D721Med (cell line): ENCODE results near the gene KICS2.

Source experiments
- DNase-seq: peaks from one replicate; pipeline ENCODE4 v3.0.0; 2011; ENCODE audit warnings: low spot score; ENCODE audit not compliant: insufficient read length
- FAIRE-seq: peaks from 2 replicates; lab custom pipeline; 2011; peaks lifted over from hg19 to GRCh38; lab: Jason Lieb, UNC
- TF ChIP-seq, protein P1 (sequence below): IDR thresholded peaks from 2 replicates; pipeline ENCODE4 v1.5.1; 2012; ENCODE audit warnings: mild to moderate bottlenecking, control low read depth; ENCODE audit not compliant: insufficient read depth; ENCODE audit errors: missing control alignments

The KICS2 gene

DNA sequence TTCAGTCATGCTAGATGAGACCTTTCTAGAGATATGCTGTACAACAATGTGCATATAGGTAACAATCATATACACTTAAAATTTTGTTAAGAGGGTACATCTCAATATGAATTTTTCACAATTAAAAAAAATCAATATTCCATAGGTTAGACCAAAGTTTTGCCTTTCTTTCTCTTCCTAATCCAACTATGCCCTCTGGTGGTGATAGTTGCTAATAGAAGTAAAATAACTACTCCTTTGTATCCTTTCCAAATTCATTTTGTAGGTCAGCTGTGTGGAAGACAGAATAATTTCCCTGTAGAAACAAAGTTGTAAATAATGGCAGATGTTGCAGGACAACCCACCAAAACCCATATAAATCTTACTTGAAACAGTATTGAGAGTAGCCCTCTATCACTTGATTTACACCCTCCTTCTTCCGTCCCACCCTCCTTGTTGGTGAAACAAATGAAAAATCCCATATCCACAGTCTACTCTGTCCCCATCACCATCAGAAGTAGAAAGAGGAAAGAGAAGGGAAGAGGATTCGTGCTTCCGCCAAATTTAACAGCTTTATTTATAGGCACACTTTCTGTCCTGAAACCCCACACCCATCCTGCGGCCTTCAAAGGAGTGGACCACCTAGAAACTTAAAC lies 34.2 kb upstream of the KICS2 start:
- DNase-seq (no peak), FAIRE-seq (peak; percentile 96)
- TF ChIP-seq, protein P1, sequence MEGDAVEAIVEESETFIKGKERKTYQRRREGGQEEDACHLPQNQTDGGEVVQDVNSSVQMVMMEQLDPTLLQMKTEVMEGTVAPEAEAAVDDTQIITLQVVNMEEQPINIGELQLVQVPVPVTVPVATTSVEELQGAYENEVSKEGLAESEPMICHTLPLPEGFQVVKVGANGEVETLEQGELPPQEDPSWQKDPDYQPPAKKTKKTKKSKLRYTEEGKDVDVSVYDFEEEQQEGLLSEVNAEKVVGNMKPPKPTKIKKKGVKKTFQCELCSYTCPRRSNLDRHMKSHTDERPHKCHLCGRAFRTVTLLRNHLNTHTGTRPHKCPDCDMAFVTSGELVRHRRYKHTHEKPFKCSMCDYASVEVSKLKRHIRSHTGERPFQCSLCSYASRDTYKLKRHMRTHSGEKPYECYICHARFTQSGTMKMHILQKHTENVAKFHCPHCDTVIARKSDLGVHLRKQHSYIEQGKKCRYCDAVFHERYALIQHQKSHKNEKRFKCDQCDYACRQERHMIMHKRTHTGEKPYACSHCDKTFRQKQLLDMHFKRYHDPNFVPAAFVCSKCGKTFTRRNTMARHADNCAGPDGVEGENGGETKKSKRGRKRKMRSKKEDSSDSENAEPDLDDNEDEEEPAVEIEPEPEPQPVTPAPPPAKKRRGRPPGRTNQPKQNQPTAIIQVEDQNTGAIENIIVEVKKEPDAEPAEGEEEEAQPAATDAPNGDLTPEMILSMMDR, result peak; percentile 77

DNA sequence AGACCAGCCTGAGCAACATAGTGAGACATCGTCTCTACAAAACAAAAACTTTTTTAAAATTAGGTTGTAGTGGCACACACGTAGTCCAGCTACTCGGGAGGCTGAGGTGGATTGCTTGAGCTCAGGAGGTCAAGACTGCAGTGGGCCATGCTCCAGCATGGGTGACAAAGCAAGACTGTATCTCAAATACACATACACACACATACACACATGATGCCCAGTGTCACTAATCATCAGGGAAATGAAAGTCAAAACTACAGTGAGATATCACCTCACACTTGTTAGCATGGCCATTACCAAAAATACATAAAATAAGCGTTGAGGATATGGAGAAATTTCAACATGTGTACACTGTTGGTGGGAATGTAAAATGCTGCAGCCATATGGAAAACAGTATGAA lies 33.2 kb upstream of the KICS2 start:
- FAIRE-seq (no peak), DNase-seq (no peak)
- TF ChIP-seq, protein P1, result no peak

DNA sequence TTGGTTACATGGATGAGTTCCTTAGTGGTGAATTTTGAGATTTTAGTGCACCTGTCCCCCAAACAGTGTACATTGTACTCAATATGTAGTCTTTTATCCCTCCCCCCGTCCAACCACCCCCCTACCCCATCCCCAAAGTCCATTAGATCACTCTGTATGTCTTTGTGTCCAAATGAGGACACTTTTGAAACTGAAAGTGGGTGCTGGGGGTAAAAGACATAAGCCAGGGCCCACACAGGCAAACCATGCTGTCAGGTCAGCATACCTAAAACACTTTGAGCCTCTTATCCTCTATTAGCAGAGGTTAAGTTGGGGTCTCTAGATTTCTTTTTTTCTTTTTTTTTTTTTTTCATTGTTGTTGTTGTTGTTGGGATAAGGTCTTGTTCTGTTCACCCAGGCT lies 31.3 kb upstream of the KICS2 start:
- TF ChIP-seq, protein P1, result no peak
- DNase-seq, result no peak
- no peak for FAIRE-seq

DNA sequence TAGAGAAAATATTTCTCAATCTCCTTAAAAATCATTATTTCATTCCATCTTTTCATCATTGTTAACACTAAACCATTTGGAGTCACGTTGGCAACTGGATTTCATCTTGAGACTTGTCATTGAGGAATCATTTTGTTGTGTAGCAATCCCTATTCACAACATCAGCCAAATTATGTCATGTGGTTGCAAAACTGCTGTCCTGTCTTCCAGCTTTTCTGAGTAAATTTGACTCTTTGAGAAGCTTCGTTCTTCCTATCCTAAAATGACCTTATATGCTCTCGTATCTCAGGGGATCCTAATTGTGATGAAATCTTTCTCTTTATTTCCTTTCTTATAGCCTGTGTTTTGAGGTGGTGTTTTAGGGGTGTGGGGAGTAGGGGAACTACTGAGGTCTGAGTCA lies 30.6 kb upstream of the KICS2 start:
- no peak for DNase-seq
- no peak for FAIRE-seq
- TF ChIP-seq, protein P1, result no peak

DNA sequence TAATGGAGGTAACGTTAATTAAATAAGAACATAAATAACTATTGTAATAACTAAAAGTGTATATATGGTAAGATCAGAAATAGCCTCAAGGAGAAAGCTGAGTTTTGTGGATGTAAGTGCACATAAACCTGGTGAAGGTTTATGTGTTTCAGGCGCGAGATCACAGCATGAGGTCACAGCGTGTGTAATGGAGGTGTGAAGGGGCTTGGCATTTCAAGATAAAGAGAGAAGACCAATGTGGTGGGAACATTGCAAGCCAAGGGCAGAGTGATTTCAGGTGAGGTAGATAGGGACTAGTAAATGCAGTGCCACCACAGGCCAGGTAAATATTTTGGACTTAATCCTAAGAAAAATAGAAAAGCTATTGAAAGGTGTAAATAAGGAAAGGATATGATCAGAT lies 21.7 kb upstream of the KICS2 start:
- DNase-seq, result no peak
- TF ChIP-seq, protein P1, result no peak
- FAIRE-seq, result no peak

DNA sequence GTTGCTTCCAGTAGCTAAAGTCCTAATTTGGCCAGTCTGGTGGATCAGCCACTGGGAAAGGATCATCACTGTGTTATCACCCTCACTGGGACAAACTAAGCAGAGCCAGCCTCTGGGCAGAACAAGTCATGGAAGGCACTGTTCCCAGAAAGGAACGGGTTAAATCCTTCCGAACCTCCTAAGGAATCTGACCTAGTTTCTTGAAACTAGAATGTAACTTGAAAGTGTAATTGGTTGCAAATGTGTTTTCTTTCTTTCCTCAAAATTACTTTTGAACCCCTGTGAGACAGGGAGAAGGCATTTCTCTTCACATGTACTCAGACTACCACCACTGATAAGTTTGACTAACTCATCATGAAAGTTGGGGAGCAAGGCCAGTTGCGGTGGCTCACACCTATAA lies 18.7 kb upstream of the KICS2 start:
- FAIRE-seq (no peak), DNase-seq (no peak)
- TF ChIP-seq, protein P1, result no peak

DNA sequence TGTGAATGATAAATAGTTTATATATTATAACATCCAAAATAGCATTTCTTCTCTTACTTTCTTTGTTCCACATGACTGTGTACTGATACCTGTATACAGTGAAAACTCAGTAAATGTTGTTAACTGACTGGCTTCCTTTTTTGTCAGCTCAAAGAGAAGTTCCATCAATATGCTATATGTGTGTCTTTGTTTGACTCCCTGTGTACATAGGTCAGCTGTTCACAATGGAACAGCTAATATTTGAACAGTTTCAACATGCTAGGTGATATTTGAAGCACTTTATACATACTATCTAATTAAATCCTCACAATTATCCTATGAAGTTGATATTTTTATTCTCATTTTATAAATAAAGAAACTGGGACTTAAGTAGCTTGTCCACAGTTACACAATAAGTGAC lies 15.3 kb upstream of the KICS2 start:
- FAIRE-seq, result no peak
- TF ChIP-seq, protein P1, result no peak
- DNase-seq, result no peak
